ENCODE results near the gene SLAMF9.
A peak's percentile ranks its signal among the peaks of the same experiment; 100 is the strongest.

Gene SLAMF9

DNA sequence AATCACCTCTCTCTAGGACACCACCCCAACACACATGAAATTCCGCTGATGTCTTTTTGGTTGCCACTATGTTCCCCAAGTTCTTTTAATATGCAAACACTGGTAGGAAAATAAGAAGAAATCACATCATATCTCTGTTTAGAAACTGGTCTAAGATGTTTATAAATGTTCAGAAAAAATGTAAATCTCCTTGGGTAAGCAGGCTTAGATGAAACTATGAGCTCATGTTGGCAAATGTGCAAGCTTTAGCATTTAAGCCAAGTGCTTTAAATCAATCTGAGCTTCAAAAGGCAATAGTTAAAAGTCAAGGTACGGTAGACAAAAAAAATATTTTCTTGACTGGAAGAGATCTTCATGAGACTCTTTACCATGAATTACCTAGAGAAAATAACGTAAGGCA is 25.2 kb upstream of the SLAMF9 start:
- no peak overlapping the region for H2BK120ac ChIP-seq (ENCODE audit: low read depth, low read length)
- H4K91ac ChIP-seq (ENCODE audit: low read length), result no peak overlapping the region
- no peak overlapping the region for H3K9ac ChIP-seq (ENCODE audit: low read length)
- H2BK15ac ChIP-seq (ENCODE audit: low read depth, poor library complexity, severe bottlenecking), result no peak overlapping the region
- H3K79me1 ChIP-seq (replicated peaks; ENCODE audit: low read length, poor library complexity, severe bottlenecking), result no peaks in the 10 kb centered on the region
- H3K36me3 ChIP-seq (ENCODE audit: control insufficient read depth in 1 of 2, insufficient read depth in 2 of 2, low read depth in 1 of 2, low read length in 2 of 2), result peaks cover 0 to 42% of the 10 kb centered on the region in 2 experiments
- H3K27me3 ChIP-seq (ENCODE audit: control insufficient read depth in 1 of 2, insufficient read depth in 1 of 2, low read length in 2 of 2), result peaks cover 0 to 32% of the 10 kb centered on the region in 2 experiments
- no peak overlapping the region for H2AK5ac ChIP-seq (ENCODE audit: low read length, severe bottlenecking)
- no peak overlapping the region for H2BK12ac ChIP-seq (ENCODE audit: low read length in 2 of 2)
- no peak overlapping the region for H3K4me2 ChIP-seq (ENCODE audit: low read length, poor library complexity, severe bottlenecking)
- no peak overlapping the region for H3K23ac ChIP-seq (ENCODE audit: low read length in 2 of 2)
- no peak overlapping the region for H4K8ac ChIP-seq (ENCODE audit: low read length)
- H2AFZ ChIP-seq (ENCODE audit: low read depth, low read length), result no peak overlapping the region
- DNase-seq, result no peak
- H2BK5ac ChIP-seq (ENCODE audit: low read depth, low read length, poor library complexity, severe bottlenecking), result no peak overlapping the region
- H3K4ac ChIP-seq (ENCODE audit: low read depth in 1 of 2, low read length in 2 of 2), result no peak overlapping the region
- no peak overlapping the region for H3K27ac ChIP-seq (ENCODE audit: low read length, poor library complexity, severe bottlenecking)
- no peaks in the 10 kb centered on the region for H3K9me3 ChIP-seq (ENCODE audit: control insufficient read depth, low read length)
- no peak overlapping the region for H3K14ac ChIP-seq (ENCODE audit: low read length in 2 of 2)
- no CpG with 5 or more reads among the region's 3 CpGs for WGBS
- no peak overlapping the region for H3K4me3 ChIP-seq (ENCODE audit: insufficient read depth in 1 of 2, low read depth in 1 of 2, low read length in 2 of 2)
- H3K18ac ChIP-seq (ENCODE audit: low read depth in 1 of 2, low read length in 2 of 2), result no peak overlapping the region
- no peaks in the 10 kb centered on the region for H3K4me1 ChIP-seq (ENCODE audit: control insufficient read depth, insufficient read depth, low read depth, low read length)

DNA sequence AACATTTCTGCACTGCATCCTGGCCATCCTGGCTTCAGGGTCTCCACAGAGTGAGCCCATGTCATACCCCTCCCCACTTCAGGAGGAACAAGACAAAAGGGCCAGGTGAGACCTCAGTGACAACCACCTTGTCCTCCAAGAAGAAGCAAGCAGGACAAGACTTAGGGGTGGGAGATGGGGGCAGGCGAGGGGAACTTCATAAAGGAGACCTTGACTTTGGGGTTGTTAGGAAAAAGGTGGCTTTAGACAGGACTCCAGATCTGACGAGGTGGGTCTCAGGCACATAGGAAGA is 24.0 kb upstream of the SLAMF9 start:
- H3K79me1 ChIP-seq (replicated peaks; ENCODE audit: low read length, poor library complexity, severe bottlenecking), result no peaks in the 10 kb centered on the region

DNA sequence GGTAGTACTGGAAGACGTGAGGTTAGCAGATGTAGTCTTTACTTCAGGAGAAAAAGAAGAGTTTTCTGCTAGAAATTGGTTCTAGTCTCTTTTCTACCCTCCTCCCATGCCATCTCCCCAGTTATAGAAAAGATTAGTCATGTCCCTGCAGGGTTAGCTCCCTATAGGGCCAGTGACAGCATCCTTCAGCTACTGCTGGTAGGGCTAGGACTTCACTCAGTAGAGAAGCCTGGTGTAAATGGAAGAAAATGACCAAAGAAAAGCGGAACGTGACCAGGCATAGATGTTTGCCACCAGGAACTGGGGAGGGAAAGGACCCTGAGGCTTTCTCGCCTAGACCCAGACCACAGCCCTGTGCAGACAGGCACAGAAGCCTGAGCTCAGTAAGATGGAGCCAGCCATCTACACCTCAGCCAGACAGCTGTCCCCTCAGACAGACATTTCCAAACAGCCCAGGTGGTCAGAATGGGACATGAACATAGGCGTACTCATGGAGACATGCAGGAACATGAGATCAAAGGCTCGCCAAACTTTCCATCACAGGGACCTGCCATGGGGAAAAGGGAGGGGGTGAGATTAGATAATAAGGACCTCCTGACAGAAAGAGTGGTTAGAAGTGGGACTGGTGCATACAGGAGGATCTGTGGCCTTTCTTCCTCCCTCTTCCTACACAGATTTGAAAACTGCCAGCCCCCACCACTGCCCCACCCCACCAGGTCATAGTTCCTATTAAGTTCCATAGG is 23.5 kb upstream of the SLAMF9 start:
- no peak overlapping the region for H2BK15ac ChIP-seq (ENCODE audit: low read depth, poor library complexity, severe bottlenecking)
- no peak overlapping the region for H3K4me2 ChIP-seq (ENCODE audit: low read length, poor library complexity, severe bottlenecking)
- no peak overlapping the region for H3K18ac ChIP-seq (ENCODE audit: low read depth in 1 of 2, low read length in 2 of 2)
- H3K27me3 ChIP-seq (ENCODE audit: control insufficient read depth in 1 of 2, insufficient read depth in 1 of 2, low read length in 2 of 2), result peaks cover 0 to 27% of the 10 kb centered on the region in 2 experiments
- no peak overlapping the region for H4K8ac ChIP-seq (ENCODE audit: low read length)
- no peak overlapping the region for H2BK120ac ChIP-seq (ENCODE audit: low read depth, low read length)
- H3K9ac ChIP-seq (ENCODE audit: low read length), result no peak overlapping the region
- H3K36me3 ChIP-seq (ENCODE audit: control insufficient read depth in 1 of 2, insufficient read depth in 2 of 2, low read depth in 1 of 2, low read length in 2 of 2), result peaks cover 0 to 40% of the 10 kb centered on the region in 2 experiments
- no peaks in the 10 kb centered on the region for H3K9me3 ChIP-seq (ENCODE audit: control insufficient read depth, low read length)
- no peak overlapping the region for H4K91ac ChIP-seq (ENCODE audit: low read length)
- H3K79me1 ChIP-seq (replicated peaks; ENCODE audit: low read length, poor library complexity, severe bottlenecking), result no peaks in the 10 kb centered on the region
- no peak overlapping the region for H2BK12ac ChIP-seq (ENCODE audit: low read length in 2 of 2)
- no peak overlapping the region for H2AFZ ChIP-seq (ENCODE audit: low read depth, low read length)
- H2BK5ac ChIP-seq (ENCODE audit: low read depth, low read length, poor library complexity, severe bottlenecking), result no peak overlapping the region
- H3K14ac ChIP-seq (ENCODE audit: low read length in 2 of 2), result peak overlapping the region in 1 of 2 experiments; percentile 36
- no peak overlapping the region for H3K27ac ChIP-seq (ENCODE audit: low read length, poor library complexity, severe bottlenecking)
- H3K4me3 ChIP-seq (ENCODE audit: insufficient read depth in 1 of 2, low read depth in 1 of 2, low read length in 2 of 2), result no peak overlapping the region
- no peaks in the 10 kb centered on the region for H3K4me1 ChIP-seq (ENCODE audit: control insufficient read depth, insufficient read depth, low read depth, low read length)
- no peak overlapping the region for H3K23ac ChIP-seq (ENCODE audit: low read length in 2 of 2)
- H3K4ac ChIP-seq (ENCODE audit: low read depth in 1 of 2, low read length in 2 of 2), result no peak overlapping the region
- no peak overlapping the region for H2AK5ac ChIP-seq (ENCODE audit: low read length, severe bottlenecking)
- WGBS, result 80% methylated on average over 6 of the region's 6 CpGs
- DNase-seq, result no peak

More for the DNA sequence above, 24.0 kb upstream of the SLAMF9 start:
- no peak overlapping the region for H4K8ac ChIP-seq (ENCODE audit: low read length)
- H3K36me3 ChIP-seq (ENCODE audit: control insufficient read depth in 1 of 2, insufficient read depth in 2 of 2, low read depth in 1 of 2, low read length in 2 of 2), result peaks cover 0 to 40% of the 10 kb centered on the region in 2 experiments
- H2BK15ac ChIP-seq (ENCODE audit: low read depth, poor library complexity, severe bottlenecking), result no peak overlapping the region
- H3K27ac ChIP-seq (ENCODE audit: low read length, poor library complexity, severe bottlenecking), result no peak overlapping the region
- peaks cover 0 to 23% of the 10 kb centered on the region in 2 experiments for H3K27me3 ChIP-seq (ENCODE audit: control insufficient read depth in 1 of 2, insufficient read depth in 1 of 2, low read length in 2 of 2)
- H2BK12ac ChIP-seq (ENCODE audit: low read length in 2 of 2), result no peak overlapping the region
- WGBS, result 55% methylated on average over 2 of the region's 2 CpGs
- no peak overlapping the region for H3K23ac ChIP-seq (ENCODE audit: low read length in 2 of 2)
- H3K9me3 ChIP-seq (ENCODE audit: control insufficient read depth, low read length), result no peaks in the 10 kb centered on the region
- DNase-seq, result no peak
- no peak overlapping the region for H3K14ac ChIP-seq (ENCODE audit: low read length in 2 of 2)
- H3K18ac ChIP-seq (ENCODE audit: low read depth in 1 of 2, low read length in 2 of 2), result no peak overlapping the region
- H3K4me2 ChIP-seq (ENCODE audit: low read length, poor library complexity, severe bottlenecking), result no peak overlapping the region
- no peak overlapping the region for H3K9ac ChIP-seq (ENCODE audit: low read length)
- no peak overlapping the region for H2BK120ac ChIP-seq (ENCODE audit: low read depth, low read length)
- H3K4me1 ChIP-seq (ENCODE audit: control insufficient read depth, insufficient read depth, low read depth, low read length), result no peaks in the 10 kb centered on the region
- H2AFZ ChIP-seq (ENCODE audit: low read depth, low read length), result no peak overlapping the region
- no peak overlapping the region for H3K4me3 ChIP-seq (ENCODE audit: insufficient read depth in 1 of 2, low read depth in 1 of 2, low read length in 2 of 2)
- no peak overlapping the region for H2AK5ac ChIP-seq (ENCODE audit: low read length, severe bottlenecking)
- H3K4ac ChIP-seq (ENCODE audit: low read depth in 1 of 2, low read length in 2 of 2), result no peak overlapping the region
- no peak overlapping the region for H4K91ac ChIP-seq (ENCODE audit: low read length)
- no peak overlapping the region for H2BK5ac ChIP-seq (ENCODE audit: low read depth, low read length, poor library complexity, severe bottlenecking)

DNA sequence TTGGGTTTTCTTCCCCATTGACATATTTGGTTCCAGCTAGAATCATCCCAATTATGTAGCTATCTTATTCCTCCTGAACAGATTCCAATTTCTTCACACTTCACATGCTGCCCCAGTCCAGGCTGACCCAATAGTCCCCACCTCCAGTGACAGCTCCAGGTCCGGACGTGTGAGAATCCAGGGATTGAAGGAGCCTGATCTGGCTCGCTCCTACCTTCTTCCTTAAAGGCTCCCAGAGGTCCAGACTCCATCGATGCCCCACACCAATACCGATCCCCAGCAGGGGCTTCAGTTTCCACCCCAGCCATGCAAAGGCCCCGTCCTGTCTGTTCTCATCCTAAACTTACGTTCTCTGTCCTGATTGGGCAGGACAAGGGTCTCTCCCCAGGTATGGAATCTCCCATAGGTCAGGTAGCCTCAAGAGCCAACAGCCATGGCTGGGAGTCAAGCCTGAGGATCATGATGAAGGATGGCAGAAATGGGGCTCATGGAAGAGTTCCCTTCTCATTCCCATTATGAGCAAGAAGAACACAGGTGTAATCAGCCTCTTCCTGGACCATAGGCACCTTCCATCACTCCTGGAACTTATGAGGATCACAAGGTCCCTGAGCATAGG is 20.4 kb upstream of the SLAMF9 start:
- Histone ChIP-seq H3K9ac (ENCODE audit: low read length) (no peak overlapping the region), H3K9me3 (ENCODE audit: control insufficient read depth, low read length) (no peaks in the 10 kb centered on the region), H3K36me3 (ENCODE audit: control insufficient read depth in 1 of 2, insufficient read depth in 2 of 2, low read depth in 1 of 2, low read length in 2 of 2) (peaks cover 0 to 22% of the 10 kb centered on the region in 2 experiments), H2BK5ac (ENCODE audit: low read depth, low read length, poor library complexity, severe bottlenecking) (no peak overlapping the region), H3K23ac (ENCODE audit: low read length in 2 of 2) (no peak overlapping the region), H3K27me3 (ENCODE audit: control insufficient read depth in 1 of 2, insufficient read depth in 1 of 2, low read length in 2 of 2) (peaks cover 0 to 38% of the 10 kb centered on the region in 2 experiments), H2BK120ac (ENCODE audit: low read depth, low read length) (no peak overlapping the region), H3K4me3 (ENCODE audit: insufficient read depth in 1 of 2, low read depth in 1 of 2, low read length in 2 of 2) (no peak overlapping the region), H4K91ac (ENCODE audit: low read length) (no peak overlapping the region), H4K8ac (ENCODE audit: low read length) (no peak overlapping the region), H2BK12ac (ENCODE audit: low read length in 2 of 2) (no peak overlapping the region), H3K4me1 (ENCODE audit: control insufficient read depth, insufficient read depth, low read depth, low read length) (no peaks in the 10 kb centered on the region), H3K14ac (ENCODE audit: low read length in 2 of 2) (no peak overlapping the region), H2AFZ (ENCODE audit: low read depth, low read length) (no peak overlapping the region), H3K4me2 (ENCODE audit: low read length, poor library complexity, severe bottlenecking) (no peak overlapping the region), H2BK15ac (ENCODE audit: low read depth, poor library complexity, severe bottlenecking) (no peak overlapping the region), H2AK5ac (ENCODE audit: low read length, severe bottlenecking) (no peak overlapping the region), H3K27ac (ENCODE audit: low read length, poor library complexity, severe bottlenecking) (no peak overlapping the region), H3K4ac (ENCODE audit: low read depth in 1 of 2, low read length in 2 of 2) (no peak overlapping the region), H3K18ac (ENCODE audit: low read depth in 1 of 2, low read length in 2 of 2) (no peak overlapping the region), H3K79me1 (replicated peaks; ENCODE audit: low read length, poor library complexity, severe bottlenecking) (no peaks in the 10 kb centered on the region)
- no peak for DNase-seq
- WGBS, result 71% methylated on average over 7 of the region's 7 CpGs
